NCI-H446 (cell line): ENCODE data around the gene REPIN1.

Experiments used
- DNase-seq, 2 experiments: peaks; one replicate each; lab custom pipeline; 2025; lab: John Stamatoyannopoulos, UW

The REPIN1 gene

DNA sequence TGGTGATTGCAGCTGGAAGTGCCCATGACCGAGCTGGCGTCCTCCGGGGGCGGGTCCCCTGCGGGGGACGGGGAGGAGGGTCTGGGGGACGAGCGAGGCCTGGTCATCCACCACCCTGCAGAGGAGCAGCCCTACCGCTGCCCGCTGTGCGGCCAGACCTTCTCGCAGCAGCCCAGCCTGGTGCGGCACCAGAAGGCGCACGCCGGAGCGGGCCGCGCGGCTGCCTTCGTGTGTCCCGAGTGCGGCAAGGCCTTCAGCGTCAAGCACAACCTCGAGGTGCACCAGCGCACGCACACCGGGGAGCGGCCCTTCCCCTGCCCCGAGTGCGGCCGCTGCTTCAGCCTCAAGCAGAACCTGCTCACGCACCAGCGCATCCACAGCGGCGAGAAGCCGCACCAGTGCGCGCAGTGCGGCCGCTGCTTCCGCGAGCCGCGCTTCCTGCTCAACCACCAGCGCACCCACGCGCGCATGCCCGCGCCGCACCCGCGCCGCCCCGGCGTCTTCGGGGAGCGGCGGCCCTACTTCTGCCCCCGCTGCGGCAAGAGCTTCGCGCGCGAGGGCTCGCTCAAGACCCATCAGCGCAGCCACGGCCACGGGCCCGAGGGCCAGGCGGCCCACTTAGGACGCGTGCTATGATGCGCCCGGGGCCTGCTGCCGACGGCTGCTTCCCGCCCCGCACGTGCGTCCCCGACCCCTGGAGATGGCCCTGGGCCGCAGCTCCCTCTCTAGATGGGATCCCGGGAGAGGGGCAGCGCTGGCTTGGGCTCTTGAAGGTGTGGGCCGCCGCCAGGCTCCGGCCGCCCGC is 39.2 kb downstream of the REPIN1 start:
- no peak for DNase-seq

DNA sequence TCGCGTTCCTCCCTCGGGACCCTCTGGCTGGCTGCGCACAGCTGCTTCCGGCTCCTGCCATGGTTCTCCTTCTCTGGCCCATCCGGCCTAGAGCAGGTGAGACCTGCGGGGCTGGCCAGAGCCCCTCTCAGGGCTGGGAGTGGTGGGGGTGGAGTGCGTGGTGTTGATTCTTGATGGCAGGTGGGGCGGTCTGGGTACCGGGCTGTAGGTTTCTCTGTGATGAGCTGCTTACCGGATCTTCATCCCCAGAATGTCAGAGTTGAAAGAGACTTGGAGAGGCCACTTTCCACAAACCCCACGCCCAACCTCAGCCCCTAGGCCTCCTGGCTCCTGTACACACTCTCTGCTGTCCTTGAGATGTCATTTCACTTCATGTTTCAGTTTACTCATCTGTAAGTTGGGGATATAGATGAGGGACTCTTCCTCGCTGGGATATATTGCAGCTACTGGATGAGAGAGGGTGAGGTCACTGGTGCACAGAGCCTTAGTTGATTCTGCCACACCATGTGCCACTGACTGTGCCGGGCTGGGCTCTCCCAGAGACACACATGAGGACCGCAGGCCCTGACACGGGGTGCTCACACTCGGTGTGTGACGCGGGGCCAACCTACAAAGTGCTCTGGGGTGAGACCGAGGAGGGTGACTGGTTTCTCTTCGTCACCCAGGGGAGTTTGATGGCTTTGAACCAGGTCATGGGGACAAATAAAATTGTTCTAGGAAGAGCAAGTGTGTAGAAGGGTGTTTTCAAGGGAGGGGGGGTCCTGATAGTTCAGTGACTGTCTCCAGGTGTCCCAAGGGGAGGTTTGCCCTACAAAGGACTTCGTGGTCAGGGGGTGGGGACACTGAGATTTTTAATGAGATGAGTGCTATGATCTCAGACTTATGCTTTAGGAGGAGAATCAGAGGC is 40.0 kb downstream of the REPIN1 start:
- DNase-seq: no peak

GRCh38 chr7:150409300-150410030 is 40.8 kb downstream of the REPIN1 start:
- no peak for DNase-seq

DNA sequence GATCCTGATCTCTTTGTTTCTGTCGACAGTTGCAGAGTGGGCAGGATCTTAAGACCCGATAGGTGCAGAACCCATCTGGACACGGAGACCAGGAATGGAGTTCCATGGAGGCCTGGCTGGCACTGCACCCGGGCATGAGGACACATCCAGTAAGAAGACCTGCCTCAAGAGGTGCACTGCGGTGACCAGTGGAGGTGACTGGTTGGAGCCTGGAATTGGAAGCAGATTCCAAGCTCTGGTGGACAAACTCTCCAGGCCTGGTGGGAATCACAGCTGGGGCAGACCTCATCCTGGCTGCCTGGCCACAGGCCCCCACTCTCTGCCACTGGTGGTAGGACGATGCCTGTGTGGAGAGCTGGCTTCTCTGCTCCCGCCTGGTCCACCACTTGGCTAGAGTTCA is 41.5 kb downstream of the REPIN1 start:
- DNase-seq: no peak

DNA sequence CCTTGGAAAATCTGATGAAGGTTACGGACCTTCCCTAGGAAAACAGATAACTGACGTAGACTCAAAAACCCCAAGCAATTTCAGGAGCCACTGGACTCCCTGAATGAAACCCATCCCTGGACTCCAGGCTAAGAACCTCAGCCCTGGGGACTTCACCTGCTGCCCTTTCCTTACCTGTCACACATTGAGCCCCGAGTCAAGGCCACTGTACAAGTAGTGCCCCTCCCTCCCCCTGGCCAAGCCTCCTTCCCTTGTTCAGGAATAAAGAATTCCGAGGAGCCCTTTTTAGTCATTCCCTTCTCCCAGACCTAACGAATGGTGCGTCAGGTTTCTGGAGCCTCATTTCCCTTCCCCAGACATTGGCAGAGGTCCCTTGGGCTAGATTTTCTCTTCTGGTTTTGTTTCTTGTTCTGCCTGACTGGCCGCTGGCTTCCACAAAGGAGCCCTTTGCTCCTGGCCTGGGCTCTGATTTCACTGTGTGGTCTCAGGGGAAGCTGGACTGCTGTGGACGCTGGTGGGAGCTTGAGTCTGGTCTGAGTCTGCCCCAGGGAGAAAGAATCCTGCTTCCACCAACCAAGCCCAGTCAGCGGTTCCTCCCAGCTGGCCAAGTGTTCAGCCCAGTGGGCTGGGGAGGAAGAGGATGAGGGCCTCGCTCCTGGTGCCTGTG is 42.2 kb downstream of the REPIN1 start:
- DNase-seq: no peak

GRCh38 chr7:150411606-150412005 is 43.0 kb downstream of the REPIN1 start:
- no peak for DNase-seq

GRCh38 chr7:150412016-150412415 is 43.4 kb downstream of the REPIN1 start:
- DNase-seq: no peak

GRCh38 chr7:150412518-150413488 is 44.2 kb downstream of the REPIN1 start:
- no peak for DNase-seq

DNA sequence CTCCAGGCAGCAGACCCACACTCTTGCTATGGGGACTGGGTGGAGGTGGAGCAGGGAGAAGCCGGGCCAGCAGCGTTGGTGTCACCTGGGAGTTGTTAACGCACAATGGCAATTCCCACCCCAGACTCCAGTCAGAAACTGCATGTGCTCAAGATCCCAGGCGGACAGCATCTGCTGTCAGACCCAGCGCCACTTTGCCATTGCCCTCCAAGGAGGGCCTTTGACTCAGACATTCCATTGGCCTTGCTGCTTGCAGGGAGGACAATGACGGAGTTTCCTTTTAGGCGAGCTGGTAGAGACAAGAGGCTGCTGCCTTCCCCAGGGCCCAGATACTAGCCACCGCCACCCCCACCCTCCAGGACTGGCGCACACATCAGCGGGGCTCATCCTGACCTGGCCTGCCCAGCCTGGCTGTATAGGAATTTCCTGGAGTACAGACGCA is 45.0 kb downstream of the REPIN1 start:
- no peak for DNase-seq

DNA sequence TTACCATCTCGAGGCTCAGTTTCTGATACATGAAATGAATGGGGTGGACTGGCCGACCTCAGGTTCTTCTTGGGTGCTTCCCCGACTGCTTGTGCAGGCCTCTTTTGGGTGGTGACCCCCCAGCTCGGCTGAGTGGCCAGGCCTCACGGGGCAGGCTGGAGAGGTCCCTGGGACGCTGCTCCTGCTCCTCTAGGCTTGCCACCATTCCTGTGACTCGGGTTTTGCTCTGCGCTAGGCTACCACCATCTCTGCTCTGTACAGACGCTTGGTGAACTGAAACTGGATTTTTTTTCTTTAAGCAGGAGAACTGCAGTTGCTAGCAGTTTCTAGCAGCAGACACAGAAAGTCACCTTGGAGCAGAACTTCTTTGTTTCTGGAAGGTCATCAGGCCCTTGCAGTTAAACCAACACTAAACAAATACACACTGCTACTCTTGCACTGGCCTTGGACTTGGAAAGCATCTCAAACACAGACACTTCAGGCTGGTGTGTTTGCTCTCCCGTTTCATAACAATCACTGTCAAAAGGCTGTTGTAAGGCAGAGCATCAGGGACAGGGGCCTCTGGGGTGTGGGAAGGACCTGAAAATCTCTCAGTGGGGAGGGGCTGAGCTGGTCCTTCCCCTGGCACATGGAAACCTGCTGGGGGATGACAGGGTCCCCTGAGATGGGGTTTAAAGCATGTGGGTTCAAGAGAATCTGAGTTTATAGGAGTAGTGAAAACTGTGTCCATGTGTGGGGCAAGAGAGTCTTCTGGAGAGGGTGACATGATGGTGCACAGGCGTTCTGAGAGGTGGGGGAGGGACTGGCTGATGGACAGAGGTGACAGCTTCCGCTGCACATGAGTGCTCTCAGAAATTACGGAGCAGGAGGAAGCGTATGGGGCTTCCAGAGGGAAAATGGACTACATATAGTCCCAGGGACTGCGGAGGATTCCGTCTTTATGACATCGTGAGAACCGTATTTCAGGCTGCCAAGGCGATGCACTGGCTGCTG is 46.8 kb downstream of the REPIN1 start:
- DNase-seq: no peak

GRCh38 chr7:150417239-150417638 is 48.6 kb downstream of the REPIN1 start:
- DNase-seq: no peak

GRCh38 chr7:150417863-150418262 is 49.2 kb downstream of the REPIN1 start:
- DNase-seq: no peak

- no peak for DNase-seq
Observed at GRCh38 chr7:150420242-150420641, 51.6 kb downstream of the REPIN1 start.

GRCh38 chr7:150420987-150421674 is 52.5 kb downstream of the REPIN1 start:
- peak; percentile 56 to 88 for DNase-seq

DNA sequence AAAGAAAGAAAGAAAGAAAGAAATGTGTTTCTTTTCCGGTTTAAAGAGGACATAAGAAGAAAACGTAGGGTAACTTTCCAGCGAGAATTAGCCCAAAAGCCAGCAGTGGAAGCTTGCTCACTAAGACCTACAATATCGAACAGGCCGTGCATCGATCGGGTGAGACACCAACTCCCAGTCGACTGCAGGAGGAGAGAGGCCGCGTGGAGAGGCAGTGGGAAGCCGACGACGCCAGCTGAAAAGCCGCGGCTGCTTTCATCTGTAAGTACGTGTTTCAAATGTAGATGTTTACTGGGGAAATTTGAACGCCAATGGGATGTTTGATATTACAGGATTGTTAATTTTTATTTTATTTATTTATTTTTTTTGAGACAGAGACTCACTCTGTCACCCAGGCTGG is 53.2 kb downstream of the REPIN1 start:
- no peak for DNase-seq
